PC-9 (cell line): ENCODE data around the gene ID4.

ENCODE experiments used
- CTCF ChIP-seq: fragments of 200-600 bp; sonication (generic); conservative IDR thresholded peaks from 2 replicates; pipeline ENCODE4 v1.6.1; 2017; ENCODE audit warnings: mixed run types, antibody characterized with exemption, mild to moderate bottlenecking, moderate library complexity
- EZH2 ChIP-seq: fragments of 200-600 bp; sonication (generic); IDR thresholded peaks from 2 replicates; pipeline ENCODE4 v1.8.0; 2017; ENCODE audit warnings: antibody characterized with exemption, low read depth

DNA sequence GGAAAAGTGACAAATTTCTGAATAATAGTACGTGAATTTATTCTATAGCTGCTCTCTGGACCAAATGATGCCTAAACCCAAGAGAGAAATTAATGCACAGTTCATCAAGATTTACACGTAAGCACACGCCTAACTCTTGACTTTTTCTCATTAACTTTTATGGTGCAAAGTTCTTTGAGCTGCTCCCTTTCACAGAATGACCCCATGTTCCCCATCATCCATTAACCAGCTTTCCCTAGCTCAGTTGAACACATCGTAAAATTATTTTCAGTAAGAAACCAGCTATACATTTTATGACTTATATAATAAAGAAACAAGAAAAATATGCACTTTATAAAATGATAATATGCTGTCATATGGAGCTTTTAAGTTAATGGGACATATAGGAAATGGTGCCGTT is 54.3 kb downstream of the ID4 start:
- no peak for TF ChIP-seq CTCF
- no peak for TF ChIP-seq EZH2
